ENCODE data around the gene RELN. TPM values are rescaled to one million over a fixed set of nuclear protein-coding genes. Genes with fewer than 3 reads are reported as not detected.

Gene RELN
- total RNA-seq, 1 donor, result under 0.01 TPM

DNA sequence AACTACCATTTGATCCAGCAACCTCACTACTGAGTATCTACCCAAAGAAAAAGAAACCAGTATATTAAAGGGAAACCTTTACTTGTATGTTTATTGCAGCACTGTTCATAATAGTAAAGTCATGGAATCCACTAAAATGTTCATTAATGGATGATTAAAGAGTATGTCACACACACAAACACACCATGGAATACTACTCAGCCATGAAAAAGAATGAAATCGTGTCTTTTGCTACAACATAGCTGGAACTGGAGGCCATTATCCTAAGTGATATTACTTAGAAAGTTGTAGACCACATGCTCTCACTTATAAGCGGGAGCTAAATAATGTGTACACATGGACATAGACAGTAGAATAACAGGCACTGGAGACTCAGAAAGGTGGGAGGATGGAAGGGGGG is 340.4 kb downstream of the RELN start:
- TF ChIP-seq, protein P1, sequence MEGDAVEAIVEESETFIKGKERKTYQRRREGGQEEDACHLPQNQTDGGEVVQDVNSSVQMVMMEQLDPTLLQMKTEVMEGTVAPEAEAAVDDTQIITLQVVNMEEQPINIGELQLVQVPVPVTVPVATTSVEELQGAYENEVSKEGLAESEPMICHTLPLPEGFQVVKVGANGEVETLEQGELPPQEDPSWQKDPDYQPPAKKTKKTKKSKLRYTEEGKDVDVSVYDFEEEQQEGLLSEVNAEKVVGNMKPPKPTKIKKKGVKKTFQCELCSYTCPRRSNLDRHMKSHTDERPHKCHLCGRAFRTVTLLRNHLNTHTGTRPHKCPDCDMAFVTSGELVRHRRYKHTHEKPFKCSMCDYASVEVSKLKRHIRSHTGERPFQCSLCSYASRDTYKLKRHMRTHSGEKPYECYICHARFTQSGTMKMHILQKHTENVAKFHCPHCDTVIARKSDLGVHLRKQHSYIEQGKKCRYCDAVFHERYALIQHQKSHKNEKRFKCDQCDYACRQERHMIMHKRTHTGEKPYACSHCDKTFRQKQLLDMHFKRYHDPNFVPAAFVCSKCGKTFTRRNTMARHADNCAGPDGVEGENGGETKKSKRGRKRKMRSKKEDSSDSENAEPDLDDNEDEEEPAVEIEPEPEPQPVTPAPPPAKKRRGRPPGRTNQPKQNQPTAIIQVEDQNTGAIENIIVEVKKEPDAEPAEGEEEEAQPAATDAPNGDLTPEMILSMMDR (IDR thresholded peaks at IDR 0.05; ENCODE audit: insufficient read depth, low read depth, low read length), result no peak
- H3K4me3 ChIP-seq (ENCODE audit: low read depth, low read length), result no peak overlapping the region
- DNase-seq (ENCODE audit: low read depth), result no peak

DNA sequence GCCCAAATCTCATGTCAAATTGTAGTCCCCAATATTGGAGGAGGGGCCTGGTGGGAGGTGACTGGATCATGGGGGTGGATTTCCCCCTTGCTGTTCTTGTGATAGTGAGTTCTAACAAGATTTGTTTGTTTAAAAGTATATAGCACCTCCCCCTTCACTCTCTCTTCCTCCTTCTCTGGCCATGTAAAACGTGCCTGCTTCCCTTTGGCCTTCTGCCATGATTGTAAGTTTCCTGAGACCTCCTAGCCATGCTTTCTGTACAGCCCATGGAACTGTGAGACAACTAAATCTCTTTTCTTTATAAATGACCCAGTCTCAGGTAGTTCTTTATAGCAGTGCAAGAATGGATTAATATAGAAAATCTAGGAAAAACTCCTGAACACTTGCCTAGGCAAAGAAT is 341.3 kb downstream of the RELN start:
- H3K4me3 ChIP-seq (ENCODE audit: low read depth, low read length), result no peak overlapping the region
- DNase-seq (ENCODE audit: low read depth), result no peak

DNA sequence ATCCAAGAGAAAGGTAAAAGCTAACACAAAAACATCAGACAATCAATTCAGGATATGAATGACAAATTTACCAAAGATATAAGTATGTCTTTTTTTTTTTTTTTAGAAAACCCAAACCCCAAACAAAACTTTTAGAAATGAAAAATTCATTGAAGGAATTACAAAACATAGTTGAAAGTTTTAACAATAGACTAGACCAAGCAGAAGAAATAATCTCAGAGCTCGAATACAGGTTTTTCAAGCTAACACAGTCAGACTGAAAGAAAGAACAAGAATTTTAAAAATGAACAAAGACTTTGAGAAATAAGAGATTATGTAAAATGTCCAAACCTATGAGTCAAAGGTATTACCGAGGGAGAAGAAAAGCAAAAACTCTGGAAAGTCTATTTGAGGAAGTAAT is 345.1 kb downstream of the RELN start:
- TF ChIP-seq, protein P1 (IDR thresholded peaks at IDR 0.05; ENCODE audit: insufficient read depth, low read depth, low read length), result no peak
- no peak overlapping the region for H3K4me3 ChIP-seq (ENCODE audit: low read depth, low read length)
- no peak for DNase-seq (ENCODE audit: low read depth)

More for the DNA sequence above, 341.3 kb downstream of the RELN start:
- TF ChIP-seq, protein P1 (IDR thresholded peaks at IDR 0.05; ENCODE audit: insufficient read depth, low read depth, low read length), result no peak

DNA sequence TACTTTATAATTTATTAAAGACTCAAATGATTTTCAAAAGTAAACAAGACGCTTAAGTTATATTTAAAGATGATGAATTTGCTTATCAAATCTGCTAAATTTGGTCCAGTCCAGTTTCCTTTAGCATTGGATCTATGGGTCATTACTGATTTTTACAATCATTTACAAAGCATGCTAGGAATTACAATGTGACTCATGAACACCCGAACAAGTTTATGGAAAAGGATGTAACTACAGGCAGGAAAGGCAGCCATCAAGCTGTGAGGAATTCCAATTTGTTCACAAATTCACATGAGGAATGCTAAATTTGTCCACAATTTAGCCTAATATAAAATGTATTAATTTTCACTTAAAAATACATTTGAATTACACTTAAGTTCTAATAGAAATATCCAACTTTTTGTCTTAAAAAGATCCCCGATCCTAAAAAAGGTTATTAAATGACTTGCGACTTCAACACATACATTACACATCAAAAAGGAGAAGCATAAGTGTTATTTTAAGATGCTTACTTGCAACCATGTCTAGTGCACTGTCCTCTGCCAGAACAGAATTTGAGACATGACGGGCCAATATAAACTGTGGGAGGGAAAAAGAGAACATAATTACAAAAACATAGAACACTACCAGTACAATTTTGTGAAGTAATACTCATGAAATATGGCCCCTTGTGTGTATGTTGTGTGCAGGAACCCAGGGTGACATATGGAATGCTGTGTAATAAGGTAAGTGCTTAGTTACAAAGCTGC is 349.3 kb downstream of the RELN start:
- H3K4me3 ChIP-seq (ENCODE audit: low read depth, low read length), result no peak overlapping the region
- no peak for DNase-seq (ENCODE audit: low read depth)
- TF ChIP-seq, protein P1 (IDR thresholded peaks at IDR 0.05; ENCODE audit: insufficient read depth, low read depth, low read length), result no peak

DNA sequence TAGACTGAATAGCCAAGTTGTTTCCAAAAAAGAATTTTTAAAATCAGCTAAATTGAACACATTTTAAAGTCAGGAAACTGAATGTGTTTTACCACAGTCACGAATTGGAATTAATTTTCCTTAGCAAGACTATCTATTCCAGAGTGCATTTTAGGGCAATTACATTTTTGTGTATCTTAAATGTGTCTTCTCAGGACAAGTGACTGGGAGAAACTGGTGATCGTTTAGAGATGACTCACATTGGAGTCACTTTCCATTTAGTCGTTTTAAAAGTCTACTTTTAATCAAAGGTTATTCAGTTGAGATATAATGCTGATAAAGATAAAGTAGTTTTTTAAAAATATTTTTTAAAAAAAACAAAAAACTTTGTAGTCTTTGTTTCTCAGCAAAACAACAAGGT is 351.7 kb downstream of the RELN start:
- TF ChIP-seq, protein P1 (IDR thresholded peaks at IDR 0.05; ENCODE audit: insufficient read depth, low read depth, low read length), result no peak
- no peak for DNase-seq (ENCODE audit: low read depth)
- no peak overlapping the region for H3K4me3 ChIP-seq (ENCODE audit: low read depth, low read length)

DNA sequence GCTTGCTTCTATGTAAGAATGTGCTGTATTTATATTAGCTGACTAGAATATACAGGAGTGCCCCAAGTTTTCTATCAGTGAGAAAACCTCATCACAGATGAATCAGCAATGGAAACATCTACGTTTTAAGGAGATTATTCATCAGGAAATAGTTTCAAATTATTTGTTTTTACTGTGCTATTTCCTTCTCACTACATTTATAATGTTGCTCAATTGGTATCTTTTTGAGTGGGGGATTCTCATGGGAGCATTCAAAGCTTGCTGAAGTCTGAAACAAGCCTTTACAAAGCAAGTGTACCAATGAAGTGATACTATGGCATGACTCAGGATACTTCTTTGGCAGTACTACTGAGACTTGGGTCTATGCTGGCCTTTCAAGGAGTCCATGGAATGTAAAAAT is 352.4 kb downstream of the RELN start:
- no peak overlapping the region for H3K4me3 ChIP-seq (ENCODE audit: low read depth, low read length)
- TF ChIP-seq, protein P1 (IDR thresholded peaks at IDR 0.05; ENCODE audit: insufficient read depth, low read depth, low read length), result no peak
- peak; percentile 35 for DNase-seq (ENCODE audit: low read depth)

DNA sequence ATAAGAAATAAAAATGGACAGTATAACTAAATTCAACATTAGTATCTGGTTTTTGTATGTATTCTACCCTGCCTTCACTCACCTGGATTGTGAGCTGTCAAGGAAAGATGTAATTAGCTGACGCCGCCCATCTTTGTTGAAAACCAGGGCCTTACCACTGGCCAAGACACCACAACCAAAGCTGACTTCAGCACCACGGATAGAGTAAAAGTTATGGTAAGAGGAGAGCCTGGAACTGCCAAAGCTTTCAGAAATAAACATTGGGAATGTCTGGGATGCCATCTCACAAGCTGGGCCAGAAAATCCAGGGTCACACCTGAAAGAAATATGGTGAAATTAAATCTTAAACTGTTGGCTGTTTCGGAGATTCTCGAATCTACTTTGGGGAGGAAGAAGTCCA is 353.3 kb downstream of the RELN start:
- TF ChIP-seq, protein P1 (IDR thresholded peaks at IDR 0.05; ENCODE audit: insufficient read depth, low read depth, low read length), result no peak
- no peak for DNase-seq (ENCODE audit: low read depth)
- no peak overlapping the region for H3K4me3 ChIP-seq (ENCODE audit: low read depth, low read length)

All from fibroblast of villous mesenchyme (primary cell).